ENCODE measurements around the gene PIP4K2A.

The PIP4K2A gene

GRCh38 chr10:22613011-22613410 lies 101.4 kb downstream of the PIP4K2A start:
- no peaks in the 10 kb centered on the region for H3K9me3 ChIP-seq (ENCODE audit: insufficient read depth, low read length)

GRCh38 chr10:22612318-22612717 lies 102.1 kb downstream of the PIP4K2A start:
- Histone ChIP-seq H3K79me2 (ENCODE audit: insufficient read depth, low read length) (peaks cover 21% of the 10 kb centered on the region), H3F3A (ENCODE audit: insufficient read depth) (no peaks in the 10 kb centered on the region), H3K4me3 (ENCODE audit: insufficient read depth, low read length, poor library complexity, severe bottlenecking) (no peak overlapping the region), H3K9me3 (ENCODE audit: insufficient read depth, low read length) (no peaks in the 10 kb centered on the region), H3K9me2 (replicated peaks; ENCODE audit: insufficient read depth, low read length) (no peaks in the 10 kb centered on the region), H3K36me3 (ENCODE audit: low read length) (no peaks in the 10 kb centered on the region), H3K9ac (ENCODE audit: low read length) (no peak overlapping the region), H3K4me2 (ENCODE audit: low read depth, low read length, poor library complexity, severe bottlenecking) (no peak overlapping the region), H3K27me3 (ENCODE audit: low read length) (no peaks in the 10 kb centered on the region), H2AFZ (ENCODE audit: low read depth, low read length, severe bottlenecking) (no peak overlapping the region), H3K27ac (ENCODE audit: low read depth, low read length) (no peak overlapping the region), H4K20me1 (ENCODE audit: low read depth, low read length) (peaks cover 3% of the 10 kb centered on the region; the same call in 1 of the 2 replicates)
- TF ChIP-seq EZH2phosphoT487 (conservative IDR thresholded peaks at IDR 0.05; ENCODE audit: low read length) (no peak), CTCF (IDR thresholded peaks at IDR 0.05; ENCODE audit: insufficient read depth, low read length, poor library complexity, severe bottlenecking) (no peak)

More at GRCh38 chr10:22613011-22613410, 101.4 kb downstream of the PIP4K2A start:
- no peak overlapping the region for H3K27ac ChIP-seq (ENCODE audit: low read depth, low read length)
- no peak overlapping the region for H2AFZ ChIP-seq (ENCODE audit: low read depth, low read length, severe bottlenecking)
- H3K4me3 ChIP-seq (ENCODE audit: insufficient read depth, low read length, poor library complexity, severe bottlenecking) = no peak overlapping the region
- no peak overlapping the region for H3K9ac ChIP-seq (ENCODE audit: low read length)
- peaks cover 3% of the 10 kb centered on the region; the same call in 1 of the 2 replicates for H4K20me1 ChIP-seq (ENCODE audit: low read depth, low read length)
- H3K79me2 ChIP-seq (ENCODE audit: insufficient read depth, low read length) = peaks cover 21% of the 10 kb centered on the region
- no peaks in the 10 kb centered on the region for H3K36me3 ChIP-seq (ENCODE audit: low read length)
- TF ChIP-seq CTCF (IDR thresholded peaks at IDR 0.05; ENCODE audit: insufficient read depth, low read length, poor library complexity, severe bottlenecking) (no peak), EZH2phosphoT487 (conservative IDR thresholded peaks at IDR 0.05; ENCODE audit: low read length) (no peak)
- no peaks in the 10 kb centered on the region for H3K9me2 ChIP-seq (replicated peaks; ENCODE audit: insufficient read depth, low read length)
- H3K27me3 ChIP-seq (ENCODE audit: low read length) = no peaks in the 10 kb centered on the region
- H3K4me2 ChIP-seq (ENCODE audit: low read depth, low read length, poor library complexity, severe bottlenecking) = no peak overlapping the region
- no peaks in the 10 kb centered on the region for H3F3A ChIP-seq (ENCODE audit: insufficient read depth)

GRCh38 chr10:22611425-22612115 lies 102.8 kb downstream of the PIP4K2A start:
- H3K4me3 ChIP-seq (ENCODE audit: insufficient read depth, low read length, poor library complexity, severe bottlenecking) = no peak overlapping the region
- H4K20me1 ChIP-seq (ENCODE audit: low read depth, low read length) = peaks cover 3% of the 10 kb centered on the region; the same call in 1 of the 2 replicates
- no peak overlapping the region for H3K27ac ChIP-seq (ENCODE audit: low read depth, low read length)
- no peak overlapping the region for H2AFZ ChIP-seq (ENCODE audit: low read depth, low read length, severe bottlenecking)
- no peaks in the 10 kb centered on the region for H3K9me2 ChIP-seq (replicated peaks; ENCODE audit: insufficient read depth, low read length)
- H3K9ac ChIP-seq (ENCODE audit: low read length) = no peak overlapping the region
- H3K9me3 ChIP-seq (ENCODE audit: insufficient read depth, low read length) = no peaks in the 10 kb centered on the region
- H3K27me3 ChIP-seq (ENCODE audit: low read length) = no peaks in the 10 kb centered on the region
- peaks cover 21% of the 10 kb centered on the region for H3K79me2 ChIP-seq (ENCODE audit: insufficient read depth, low read length)
- H3F3A ChIP-seq (ENCODE audit: insufficient read depth) = no peaks in the 10 kb centered on the region
- no peak overlapping the region for H3K4me2 ChIP-seq (ENCODE audit: low read depth, low read length, poor library complexity, severe bottlenecking)
- no peaks in the 10 kb centered on the region for H3K36me3 ChIP-seq (ENCODE audit: low read length)
- TF ChIP-seq EZH2phosphoT487 (conservative IDR thresholded peaks at IDR 0.05; ENCODE audit: low read length) (no peak), CTCF (IDR thresholded peaks at IDR 0.05; ENCODE audit: insufficient read depth, low read length, poor library complexity, severe bottlenecking) (no peak)
